SU-DHL-6 (cell line): ENCODE measurements around the gene FBXL3.

Source experiments
- EZH2phosphoT487 ChIP-seq: fragments of 200-600 bp; sonication (generic), shearing (Covaris generic); conservative IDR thresholded peaks from 2 replicates; pipeline ENCODE4 v1.6.1; 2018; ENCODE audit warnings: mild to moderate bottlenecking, antibody characterized with exemption, low read length, moderate library complexity, mixed read lengths
- TF ChIP-seq, protein P1 (sequence below): fragments of 200-600 bp; sonication (generic); IDR thresholded peaks from one replicate; pipeline ENCODE4 v1.5.1; 2017; ENCODE audit warnings: antibody characterized with exemption, mild to moderate bottlenecking, low read length, moderate library complexity; ENCODE audit not compliant: insufficient read depth, poor library complexity, severe bottlenecking

- TF ChIP-seq, protein P1, sequence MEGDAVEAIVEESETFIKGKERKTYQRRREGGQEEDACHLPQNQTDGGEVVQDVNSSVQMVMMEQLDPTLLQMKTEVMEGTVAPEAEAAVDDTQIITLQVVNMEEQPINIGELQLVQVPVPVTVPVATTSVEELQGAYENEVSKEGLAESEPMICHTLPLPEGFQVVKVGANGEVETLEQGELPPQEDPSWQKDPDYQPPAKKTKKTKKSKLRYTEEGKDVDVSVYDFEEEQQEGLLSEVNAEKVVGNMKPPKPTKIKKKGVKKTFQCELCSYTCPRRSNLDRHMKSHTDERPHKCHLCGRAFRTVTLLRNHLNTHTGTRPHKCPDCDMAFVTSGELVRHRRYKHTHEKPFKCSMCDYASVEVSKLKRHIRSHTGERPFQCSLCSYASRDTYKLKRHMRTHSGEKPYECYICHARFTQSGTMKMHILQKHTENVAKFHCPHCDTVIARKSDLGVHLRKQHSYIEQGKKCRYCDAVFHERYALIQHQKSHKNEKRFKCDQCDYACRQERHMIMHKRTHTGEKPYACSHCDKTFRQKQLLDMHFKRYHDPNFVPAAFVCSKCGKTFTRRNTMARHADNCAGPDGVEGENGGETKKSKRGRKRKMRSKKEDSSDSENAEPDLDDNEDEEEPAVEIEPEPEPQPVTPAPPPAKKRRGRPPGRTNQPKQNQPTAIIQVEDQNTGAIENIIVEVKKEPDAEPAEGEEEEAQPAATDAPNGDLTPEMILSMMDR: no peak
- no peak for TF ChIP-seq EZH2phosphoT487
Measured at GRCh38 chr13:77040076-77040475, 13.1 kb upstream of the FBXL3 start.
